Measurements from ENCODE around the gene BICDL1. TPM values are rescaled to one million over a fixed set of nuclear protein-coding genes. Genes with fewer than 3 reads are reported as not detected.

The BICDL1 gene
- total RNA-seq, 2 donors from 2014 or later, result 5.9 to 6.2 TPM

DNA sequence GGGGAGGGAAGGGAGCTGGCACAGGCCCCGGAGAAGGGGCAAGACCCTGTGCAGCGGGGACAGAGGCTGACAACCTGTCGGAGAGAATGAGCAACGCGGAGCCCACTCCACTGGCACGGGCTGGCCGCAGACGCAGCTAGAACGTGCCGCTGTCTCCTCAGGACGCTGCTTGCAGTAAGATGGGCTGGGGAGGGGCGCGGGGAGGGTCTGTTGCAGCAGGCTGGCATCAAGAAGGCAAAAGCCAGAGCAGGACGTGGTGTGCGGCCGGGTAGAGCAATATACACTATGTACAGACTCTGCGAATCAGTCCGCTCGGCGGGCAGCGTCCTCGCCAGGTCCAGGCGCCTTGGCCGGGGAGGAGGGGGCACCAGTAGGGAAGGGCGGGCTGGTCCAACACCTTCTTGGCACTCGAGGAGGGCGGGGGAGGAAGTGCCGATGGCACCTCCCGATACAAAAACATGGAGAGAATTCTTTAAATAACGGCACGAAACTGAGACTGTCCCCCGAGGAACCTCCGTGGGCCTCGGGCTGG, 107.7 kb downstream of the BICDL1 start:
- peaks cover 0 to 18% of the 10 kb centered on the region in 2 donors for H3K36me3 ChIP-seq (replicated peaks in 1 of 2; ENCODE audit: insufficient read depth in 1 of 2, low read depth in 2 of 2)
- ATAC-seq, result no peak
- no peaks in the 10 kb centered on the region for H3K27me3 ChIP-seq
- no peak for DNase-seq
- no peak overlapping the region for H3K4me3 ChIP-seq
- intact Hi-C loops (cut with DNase I), result no loop called here
- no peaks in the 10 kb centered on the region for H3K9me3 ChIP-seq
- H3K4me1 ChIP-seq, result peaks cover 12% of the 10 kb centered on the region
- 90 to 93% methylated on average over 29 to 32 of the region's 34 CpGs for WGBS, 2 donors
- no peak overlapping the region for H3K27ac ChIP-seq
- no peak for TF ChIP-seq POLR2A (IDR thresholded peaks at IDR 0.05)
- TF ChIP-seq, protein P1, sequence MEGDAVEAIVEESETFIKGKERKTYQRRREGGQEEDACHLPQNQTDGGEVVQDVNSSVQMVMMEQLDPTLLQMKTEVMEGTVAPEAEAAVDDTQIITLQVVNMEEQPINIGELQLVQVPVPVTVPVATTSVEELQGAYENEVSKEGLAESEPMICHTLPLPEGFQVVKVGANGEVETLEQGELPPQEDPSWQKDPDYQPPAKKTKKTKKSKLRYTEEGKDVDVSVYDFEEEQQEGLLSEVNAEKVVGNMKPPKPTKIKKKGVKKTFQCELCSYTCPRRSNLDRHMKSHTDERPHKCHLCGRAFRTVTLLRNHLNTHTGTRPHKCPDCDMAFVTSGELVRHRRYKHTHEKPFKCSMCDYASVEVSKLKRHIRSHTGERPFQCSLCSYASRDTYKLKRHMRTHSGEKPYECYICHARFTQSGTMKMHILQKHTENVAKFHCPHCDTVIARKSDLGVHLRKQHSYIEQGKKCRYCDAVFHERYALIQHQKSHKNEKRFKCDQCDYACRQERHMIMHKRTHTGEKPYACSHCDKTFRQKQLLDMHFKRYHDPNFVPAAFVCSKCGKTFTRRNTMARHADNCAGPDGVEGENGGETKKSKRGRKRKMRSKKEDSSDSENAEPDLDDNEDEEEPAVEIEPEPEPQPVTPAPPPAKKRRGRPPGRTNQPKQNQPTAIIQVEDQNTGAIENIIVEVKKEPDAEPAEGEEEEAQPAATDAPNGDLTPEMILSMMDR (IDR thresholded peaks at IDR 0.05), result no peak

GRCh38 chr12:120098756-120099470, 109.9 kb downstream of the BICDL1 start:
- Histone ChIP-seq H3K4me1 (peaks cover 15% of the 10 kb centered on the region), H3K27me3 (no peaks in the 10 kb centered on the region), H3K36me3 (replicated peaks in 1 of 2; ENCODE audit: insufficient read depth in 1 of 2, low read depth in 2 of 2) (peaks cover 0 to 19% of the 10 kb centered on the region in 2 donors), H3K27ac (no peak overlapping the region), H3K9me3 (no peaks in the 10 kb centered on the region), H3K4me3 (no peak overlapping the region)
- 94 to 97% methylated on average over 36 of the region's 36 CpGs for WGBS, 2 donors
- DNase-seq (no peak), ATAC-seq (no peak)
- TF ChIP-seq, protein P1 (IDR thresholded peaks at IDR 0.05), result no peak
- no peak for TF ChIP-seq POLR2A (IDR thresholded peaks at IDR 0.05)
- intact Hi-C loops (cut with DNase I), result no loop called here

DNA sequence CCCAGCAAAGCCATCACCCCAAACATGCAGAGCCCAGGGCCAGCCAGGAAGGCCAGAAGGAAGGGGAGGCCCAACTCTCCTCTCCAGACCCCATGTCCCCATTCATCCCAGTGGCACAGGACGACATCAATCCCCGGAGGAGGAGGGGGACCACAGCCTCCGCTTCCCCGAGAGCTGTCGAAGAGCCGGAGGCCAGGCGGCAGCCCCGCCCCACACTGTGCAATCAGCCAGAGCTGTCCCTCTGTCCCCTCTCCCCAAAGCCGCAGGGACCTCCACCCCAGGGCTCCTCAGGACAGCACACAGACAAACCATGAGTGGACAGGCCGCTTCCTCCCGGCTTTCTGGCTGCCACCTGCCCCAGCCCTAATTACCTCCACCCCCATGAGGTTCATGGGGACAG, 110.7 kb downstream of the BICDL1 start:
- intact Hi-C loops (cut with DNase I), result no loop called here
- DNase-seq (no peak), ATAC-seq (no peak)
- H3K27me3 ChIP-seq, result no peaks in the 10 kb centered on the region
- no peak overlapping the region for H3K4me3 ChIP-seq
- H3K27ac ChIP-seq, result no peak overlapping the region
- 88 to 94% methylated on average over 10 to 11 of the region's 11 CpGs for WGBS, 2 donors
- no peaks in the 10 kb centered on the region for H3K9me3 ChIP-seq
- H3K36me3 ChIP-seq (replicated peaks in 1 of 2; ENCODE audit: insufficient read depth in 1 of 2, low read depth in 2 of 2), result peaks cover 0 to 18% of the 10 kb centered on the region in 2 donors
- peaks cover 15% of the 10 kb centered on the region for H3K4me1 ChIP-seq
- no peak for TF ChIP-seq POLR2A (IDR thresholded peaks at IDR 0.05)
- TF ChIP-seq, protein P1 (IDR thresholded peaks at IDR 0.05), result no peak

GRCh38 chr12:120100630-120101029, 111.6 kb downstream of the BICDL1 start:
- Histone ChIP-seq H3K36me3 (replicated peaks in 1 of 2; ENCODE audit: insufficient read depth in 1 of 2, low read depth in 2 of 2) (peaks cover 0 to 18% of the 10 kb centered on the region in 2 donors), H3K27me3 (no peaks in the 10 kb centered on the region), H3K4me3 (no peak overlapping the region), H3K27ac (no peak overlapping the region), H3K4me1 (peaks cover 15% of the 10 kb centered on the region), H3K9me3 (no peaks in the 10 kb centered on the region)
- DNase-seq (peak; percentile 61 to 84 (median 76)), ATAC-seq (peak; percentile 51)
- intact Hi-C loops (cut with DNase I), result no loop called here
- WGBS, 2 donors, result 52 to 92% methylated on average over 4 to 21 of the region's 21 CpGs
- TF ChIP-seq, protein P1 (IDR thresholded peaks at IDR 0.05), result no peak
- TF ChIP-seq POLR2A (IDR thresholded peaks at IDR 0.05), result no peak
